ENCODE data around the gene ACYP1.

ACYP1 gene

DNA sequence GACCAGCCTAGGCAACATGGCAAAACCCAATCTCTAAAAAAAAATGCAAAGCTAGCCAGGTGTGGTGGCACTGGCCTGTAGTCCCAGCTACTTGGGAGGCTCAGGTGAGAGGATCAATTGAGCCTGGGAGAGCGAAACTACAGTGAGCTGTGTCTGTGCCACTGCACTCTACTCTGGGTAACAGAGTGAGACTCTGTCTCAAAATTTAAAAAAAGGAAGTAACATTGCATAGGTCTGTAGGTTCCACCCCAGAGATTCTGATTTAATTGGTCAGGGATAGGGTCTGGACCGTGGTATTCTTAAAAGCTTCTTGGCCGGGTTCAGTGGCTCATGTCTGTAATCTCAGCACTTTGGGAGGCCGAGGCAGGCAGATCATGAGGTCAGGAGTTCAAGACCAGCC is 31.9 kb upstream of the ACYP1 start:
- Histone ChIP-seq H3K4me2 (ENCODE audit: low read length) (no peak overlapping the region), H3K4me1 (ENCODE audit: control insufficient read depth, low read length) (no peaks in the 10 kb centered on the region), H3K79me2 (ENCODE audit: control insufficient read depth, low read length) (no peaks in the 10 kb centered on the region), H3K9me3 (ENCODE audit: control insufficient read depth, insufficient read depth, low read length) (no peaks in the 10 kb centered on the region), H3K27ac (ENCODE audit: low read depth, low read length) (no peak overlapping the region), H3K36me3 (ENCODE audit: control insufficient read depth, low read length) (peaks cover 83% of the 10 kb centered on the region), H3K9me2 (replicated peaks; ENCODE audit: control insufficient read depth, low read length) (no peaks in the 10 kb centered on the region), H4K20me1 (ENCODE audit: control insufficient read depth, insufficient read depth, low read depth, low read length) (no peaks in the 10 kb centered on the region), H3K4me3 (ENCODE audit: low read length) (no peak overlapping the region), H3K27me3 (ENCODE audit: control insufficient read depth, low read length) (no peaks in the 10 kb centered on the region), H3F3A (ENCODE audit: control insufficient read depth, insufficient read depth) (no peaks in the 10 kb centered on the region)
- TF ChIP-seq EZH2phosphoT487 (IDR thresholded peaks at IDR 0.05; ENCODE audit: borderline replicate concordance, low read length) = no peak
- TF ChIP-seq, protein P1, sequence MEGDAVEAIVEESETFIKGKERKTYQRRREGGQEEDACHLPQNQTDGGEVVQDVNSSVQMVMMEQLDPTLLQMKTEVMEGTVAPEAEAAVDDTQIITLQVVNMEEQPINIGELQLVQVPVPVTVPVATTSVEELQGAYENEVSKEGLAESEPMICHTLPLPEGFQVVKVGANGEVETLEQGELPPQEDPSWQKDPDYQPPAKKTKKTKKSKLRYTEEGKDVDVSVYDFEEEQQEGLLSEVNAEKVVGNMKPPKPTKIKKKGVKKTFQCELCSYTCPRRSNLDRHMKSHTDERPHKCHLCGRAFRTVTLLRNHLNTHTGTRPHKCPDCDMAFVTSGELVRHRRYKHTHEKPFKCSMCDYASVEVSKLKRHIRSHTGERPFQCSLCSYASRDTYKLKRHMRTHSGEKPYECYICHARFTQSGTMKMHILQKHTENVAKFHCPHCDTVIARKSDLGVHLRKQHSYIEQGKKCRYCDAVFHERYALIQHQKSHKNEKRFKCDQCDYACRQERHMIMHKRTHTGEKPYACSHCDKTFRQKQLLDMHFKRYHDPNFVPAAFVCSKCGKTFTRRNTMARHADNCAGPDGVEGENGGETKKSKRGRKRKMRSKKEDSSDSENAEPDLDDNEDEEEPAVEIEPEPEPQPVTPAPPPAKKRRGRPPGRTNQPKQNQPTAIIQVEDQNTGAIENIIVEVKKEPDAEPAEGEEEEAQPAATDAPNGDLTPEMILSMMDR (IDR thresholded peaks at IDR 0.05; ENCODE audit: low read depth, low read length, poor library complexity, severe bottlenecking) = no peak

DNA sequence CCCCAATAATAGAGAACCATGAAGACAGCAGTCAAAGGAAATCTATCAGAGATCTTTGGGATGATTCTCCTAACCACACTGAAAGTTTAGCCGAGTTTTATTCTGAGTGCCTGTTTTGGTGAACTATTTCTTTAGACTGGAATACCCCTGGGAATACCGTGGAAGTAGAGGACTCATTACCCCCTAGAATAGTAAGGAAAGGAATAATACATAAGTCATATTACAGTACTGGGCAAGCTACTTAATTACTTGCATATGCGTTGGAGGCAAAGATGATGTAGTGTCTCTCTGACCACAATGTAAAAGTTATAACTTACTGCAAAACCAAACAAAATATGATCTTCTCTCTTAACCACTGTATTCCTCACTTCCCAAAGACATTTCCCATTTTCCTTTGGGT is 31.1 kb upstream of the ACYP1 start:
- Histone ChIP-seq H3K27ac (ENCODE audit: low read depth, low read length) (no peak overlapping the region), H3K4me1 (ENCODE audit: control insufficient read depth, low read length) (no peaks in the 10 kb centered on the region), H3K4me3 (ENCODE audit: low read length) (no peak overlapping the region), H3K9me3 (ENCODE audit: control insufficient read depth, insufficient read depth, low read length) (no peaks in the 10 kb centered on the region), H3K9me2 (replicated peaks; ENCODE audit: control insufficient read depth, low read length) (no peaks in the 10 kb centered on the region), H3K36me3 (ENCODE audit: control insufficient read depth, low read length) (peaks cover 83% of the 10 kb centered on the region), H3K4me2 (ENCODE audit: low read length) (no peak overlapping the region), H3K27me3 (ENCODE audit: control insufficient read depth, low read length) (no peaks in the 10 kb centered on the region), H3F3A (ENCODE audit: control insufficient read depth, insufficient read depth) (no peaks in the 10 kb centered on the region), H3K79me2 (ENCODE audit: control insufficient read depth, low read length) (no peaks in the 10 kb centered on the region), H4K20me1 (ENCODE audit: control insufficient read depth, insufficient read depth, low read depth, low read length) (no peaks in the 10 kb centered on the region)
- TF ChIP-seq EZH2phosphoT487 (IDR thresholded peaks at IDR 0.05; ENCODE audit: borderline replicate concordance, low read length) = no peak
- TF ChIP-seq, protein P1 (IDR thresholded peaks at IDR 0.05; ENCODE audit: low read depth, low read length, poor library complexity, severe bottlenecking) = no peak

- Histone ChIP-seq H4K20me1 (ENCODE audit: control insufficient read depth, insufficient read depth, low read depth, low read length) (peaks cover 6% of the 10 kb centered on the region; the same call in 1 of the 2 replicates), H3K4me2 (ENCODE audit: low read length) (no peak overlapping the region), H3K27me3 (ENCODE audit: control insufficient read depth, low read length) (no peaks in the 10 kb centered on the region), H3K4me1 (ENCODE audit: control insufficient read depth, low read length) (no peaks in the 10 kb centered on the region), H3F3A (ENCODE audit: control insufficient read depth, insufficient read depth) (no peaks in the 10 kb centered on the region), H3K27ac (ENCODE audit: low read depth, low read length) (no peak overlapping the region), H3K9me3 (ENCODE audit: control insufficient read depth, insufficient read depth, low read length) (no peaks in the 10 kb centered on the region), H3K36me3 (ENCODE audit: control insufficient read depth, low read length) (peaks cover 79% of the 10 kb centered on the region), H3K79me2 (ENCODE audit: control insufficient read depth, low read length) (no peaks in the 10 kb centered on the region), H3K4me3 (ENCODE audit: low read length) (no peak overlapping the region), H3K9me2 (replicated peaks; ENCODE audit: control insufficient read depth, low read length) (no peaks in the 10 kb centered on the region)
- TF ChIP-seq, protein P1 (IDR thresholded peaks at IDR 0.05; ENCODE audit: low read depth, low read length, poor library complexity, severe bottlenecking) = no peak
- TF ChIP-seq EZH2phosphoT487 (IDR thresholded peaks at IDR 0.05; ENCODE audit: borderline replicate concordance, low read length) = no peak
Observed at GRCh38 chr14:75092698-75093097, 28.9 kb upstream of the ACYP1 start.
